Endometrial microvascular endothelial cells (primary cell): ENCODE data around the gene UGT1A9. TPM values are rescaled to one million over a fixed set of nuclear protein-coding genes. Genes with fewer than 3 reads are reported as not detected.

Experiments
- in situ Hi-C: cut with HindIII; loops from 2 replicates; pipeline ENCODE4 v1.10.0; 2017; ENCODE audit warnings: low sequenced_read_pairs, low pct_unique_long_range_greater_than_20kb; ENCODE audit errors: inconsistent ontology term
- total RNA-seq: library from RNA; depleted of rRNA; stranded (reverse); fragments of >200 nt; gene quantifications from one replicate; pipeline ENCODE4 v1.2.3, GENCODE V29; 2015; ENCODE audit errors: inconsistent ontology term

Gene UGT1A9
- total RNA-seq, 1 donor from 2014 or later = not detected

DNA sequence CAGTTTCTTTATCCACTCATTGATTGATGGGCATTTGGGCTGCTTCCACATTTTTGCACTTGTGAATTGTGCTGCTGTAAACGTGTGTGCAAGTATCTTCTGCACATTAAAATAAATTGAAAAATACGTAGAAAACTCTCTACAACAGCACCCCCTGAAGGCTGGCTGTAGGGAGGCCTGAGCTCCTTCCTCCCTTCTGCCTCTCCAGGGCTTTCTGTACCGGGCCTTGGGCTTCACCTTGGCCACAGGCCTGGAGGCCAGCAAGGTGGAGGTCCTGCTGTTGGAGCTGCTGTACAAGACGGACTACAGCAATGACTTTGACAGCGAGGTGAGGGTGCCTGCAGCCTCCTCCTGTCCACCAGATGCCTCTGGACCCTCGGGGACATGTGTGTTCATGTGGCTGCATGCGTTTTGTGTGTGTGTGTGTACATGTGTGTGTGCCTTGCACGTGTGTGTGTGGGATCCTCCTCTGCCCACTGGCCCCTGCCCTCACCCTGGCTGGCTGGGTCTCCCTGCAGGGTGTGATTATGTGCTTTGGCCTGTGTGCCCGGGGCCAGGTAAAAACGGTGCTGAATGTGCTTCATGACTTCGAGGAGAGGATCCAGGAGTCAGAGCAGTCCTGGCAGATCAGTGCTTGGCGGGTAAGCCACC is 135.6 kb downstream of the UGT1A9 start:
- in situ Hi-C loops = no loop called here

DNA sequence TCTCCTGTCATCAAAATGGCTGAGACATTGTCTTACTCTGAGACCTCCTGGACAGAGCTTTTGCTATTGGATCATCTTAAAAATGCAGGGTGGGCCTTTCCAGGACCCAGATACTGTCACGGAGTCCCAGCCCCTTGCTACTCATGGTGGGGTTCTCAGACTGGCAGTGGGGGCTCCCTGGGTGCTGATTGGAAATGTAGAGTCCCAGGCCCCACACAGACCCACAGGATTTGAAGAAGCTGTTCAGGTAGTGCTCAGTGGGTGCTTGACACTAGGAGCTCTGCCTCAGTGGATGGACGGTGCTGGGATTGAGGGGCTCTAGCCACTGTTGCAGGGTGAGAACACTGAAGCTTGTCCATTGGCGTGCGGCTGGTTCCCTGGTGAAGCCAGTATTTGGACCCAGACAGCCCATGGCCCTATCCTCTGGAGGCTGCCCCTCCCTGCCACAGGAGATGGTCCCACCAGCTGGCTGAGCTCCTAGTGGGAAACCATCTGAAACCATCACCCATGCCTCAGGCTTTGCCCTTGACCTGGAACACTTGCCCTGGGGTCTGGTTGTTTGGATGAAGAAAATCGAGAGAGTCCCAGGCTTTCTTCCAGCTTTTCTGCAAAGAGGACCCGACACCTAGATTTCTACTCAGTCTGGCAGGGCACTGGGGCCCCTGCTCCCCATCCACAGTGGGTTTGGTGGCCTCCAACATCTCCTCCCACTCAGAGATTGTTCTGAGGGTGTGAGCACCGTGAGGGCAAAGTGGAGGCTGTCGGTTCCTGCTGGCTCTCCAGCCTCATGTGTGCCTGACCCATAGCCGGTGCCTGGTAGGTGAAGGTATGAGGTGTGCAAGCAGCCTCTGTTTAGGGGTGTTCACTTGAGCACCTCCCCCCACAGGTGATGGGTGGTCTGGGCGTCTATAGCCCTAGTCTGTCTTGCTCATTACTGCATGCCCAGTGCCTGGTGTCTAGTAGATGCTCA is 136.6 kb downstream of the UGT1A9 start:
- in situ Hi-C loops = no loop called here

DNA sequence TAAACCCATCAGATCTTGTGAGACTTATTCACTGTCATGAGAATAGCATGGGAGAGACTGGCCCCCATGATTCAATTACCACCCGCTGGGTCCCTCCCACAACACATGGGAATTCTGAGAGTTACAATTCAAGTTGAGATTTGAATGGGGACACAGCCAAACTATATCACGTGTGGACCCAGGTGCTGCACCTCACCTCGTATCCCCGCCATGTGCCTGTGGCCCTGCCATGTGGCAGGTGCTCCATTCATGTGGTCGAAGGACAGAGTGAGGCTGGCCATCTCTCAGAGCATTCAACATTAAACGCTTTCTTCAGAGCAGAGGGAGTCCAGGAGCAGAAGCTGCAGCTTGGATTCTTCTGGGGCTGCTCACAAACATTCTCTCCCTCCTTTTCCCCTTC is 138.7 kb downstream of the UGT1A9 start:
- in situ Hi-C loops = no loop called here

DNA sequence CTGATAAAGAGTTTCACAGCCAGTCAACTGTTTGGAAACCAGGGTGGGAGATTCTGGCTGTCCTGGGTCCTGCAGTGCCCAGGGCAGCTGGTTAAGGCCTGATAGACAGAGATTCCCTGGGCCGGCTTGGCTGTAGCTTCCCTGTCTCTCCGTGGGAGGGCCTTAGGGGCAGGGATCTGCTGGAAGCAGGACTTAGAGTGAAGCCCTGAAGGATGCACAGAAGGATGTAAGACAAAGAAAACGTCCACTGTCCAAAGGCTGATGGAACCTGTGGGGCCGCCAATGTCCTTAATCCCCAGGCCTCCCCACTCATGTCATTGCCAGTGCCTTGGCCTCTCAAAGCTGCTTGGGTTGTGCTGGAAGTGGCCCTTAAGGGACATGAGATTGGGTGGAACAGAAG is 139.4 kb downstream of the UGT1A9 start:
- in situ Hi-C loops = no loop called here

DNA sequence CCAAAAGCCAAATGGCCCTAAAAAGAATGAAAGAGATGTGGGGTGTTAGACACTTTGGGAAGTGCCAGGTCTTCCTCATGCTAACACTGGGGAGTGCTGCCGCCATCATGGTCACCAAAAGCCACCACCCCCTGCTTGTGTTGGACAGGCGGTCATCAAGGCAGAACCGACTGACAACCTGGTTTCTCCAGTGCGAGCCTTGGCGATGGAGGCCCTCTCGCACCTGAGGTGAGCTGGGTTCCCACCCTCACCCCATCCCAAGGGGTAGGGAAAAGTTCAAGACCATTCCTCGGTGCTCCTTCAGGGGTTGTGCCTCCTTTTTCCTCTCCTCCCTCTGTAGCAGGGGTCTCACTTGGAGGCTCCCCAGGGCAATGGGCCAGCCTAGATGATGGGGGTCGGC is 140.0 kb downstream of the UGT1A9 start:
- in situ Hi-C loops = no loop called here

DNA sequence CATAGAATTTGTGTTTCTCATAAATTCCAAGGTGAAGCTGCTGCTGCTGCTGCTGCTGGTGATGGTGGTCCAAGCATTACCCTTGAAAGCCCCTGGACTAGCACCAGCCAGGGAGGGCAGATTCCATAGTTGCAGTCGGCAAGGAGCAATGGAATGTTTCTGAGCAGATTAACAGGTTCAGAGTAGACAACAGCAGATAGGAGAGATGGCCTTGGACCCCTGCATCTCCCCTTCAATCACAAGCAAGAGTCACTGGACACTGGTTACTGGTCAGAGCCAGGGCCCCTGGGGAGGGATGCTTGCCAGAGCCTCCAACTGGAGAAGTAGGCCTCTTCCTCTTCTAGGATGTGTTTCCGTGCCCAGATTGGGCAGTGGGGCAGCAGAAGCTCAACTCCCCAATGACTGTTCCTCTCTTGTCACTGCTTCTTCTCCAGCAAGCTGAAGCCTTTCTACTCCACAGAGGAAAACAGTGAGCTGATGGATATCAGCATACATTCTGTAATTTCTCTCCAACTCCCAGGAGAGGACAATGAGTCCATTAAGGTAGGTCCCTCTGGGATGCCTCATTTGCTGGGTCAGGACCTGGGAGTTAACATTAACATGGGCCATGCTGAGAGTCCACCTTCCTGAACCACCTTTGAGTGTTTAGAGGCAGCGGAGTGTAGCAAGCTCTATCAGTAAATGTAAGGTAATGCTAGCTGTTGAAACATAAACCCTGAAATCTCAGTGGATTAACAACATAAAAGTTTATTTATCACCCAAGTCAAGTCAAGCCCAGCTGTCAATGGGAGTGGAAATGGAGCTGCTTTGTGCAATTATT is 141.7 kb downstream of the UGT1A9 start:
- in situ Hi-C loops = no loop called here

DNA sequence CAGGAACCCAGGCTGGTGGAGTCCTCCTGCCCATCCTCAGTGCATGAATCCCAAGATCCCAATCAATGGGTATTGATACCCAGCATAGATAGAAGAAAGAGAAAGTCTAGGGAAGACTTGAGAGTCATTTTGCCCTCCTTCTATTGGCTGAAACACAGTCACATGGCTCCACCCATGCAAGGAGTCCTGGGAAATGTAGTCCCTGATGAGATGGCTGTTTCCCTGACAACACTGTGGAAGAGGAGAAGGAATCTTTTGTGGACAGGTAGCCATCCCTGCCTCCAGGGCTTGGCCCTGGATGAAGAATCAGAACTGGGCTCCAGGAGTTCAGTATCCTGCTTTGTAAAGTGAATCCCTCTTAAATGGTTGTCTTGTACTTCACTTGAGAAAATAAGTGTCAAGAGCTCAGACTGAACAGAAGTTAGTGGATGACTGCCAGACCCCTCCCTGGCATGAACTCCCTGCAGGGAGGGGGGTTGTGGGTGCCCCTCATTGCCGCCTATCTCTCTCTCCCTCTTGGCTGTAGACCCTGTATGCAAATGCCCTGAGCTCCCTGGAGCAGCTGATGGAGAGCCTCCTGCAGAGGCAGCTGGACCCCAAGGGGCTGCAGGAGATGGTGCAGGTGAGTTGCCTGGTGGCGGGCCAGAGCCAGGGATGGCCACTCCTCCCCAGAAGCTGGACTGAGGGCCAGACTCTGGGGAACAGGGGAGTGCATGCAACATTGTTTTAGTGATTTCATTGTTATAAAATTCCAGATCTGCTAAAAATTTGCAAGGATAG is 142.5 kb downstream of the UGT1A9 start:
- in situ Hi-C loops = no loop called here

DNA sequence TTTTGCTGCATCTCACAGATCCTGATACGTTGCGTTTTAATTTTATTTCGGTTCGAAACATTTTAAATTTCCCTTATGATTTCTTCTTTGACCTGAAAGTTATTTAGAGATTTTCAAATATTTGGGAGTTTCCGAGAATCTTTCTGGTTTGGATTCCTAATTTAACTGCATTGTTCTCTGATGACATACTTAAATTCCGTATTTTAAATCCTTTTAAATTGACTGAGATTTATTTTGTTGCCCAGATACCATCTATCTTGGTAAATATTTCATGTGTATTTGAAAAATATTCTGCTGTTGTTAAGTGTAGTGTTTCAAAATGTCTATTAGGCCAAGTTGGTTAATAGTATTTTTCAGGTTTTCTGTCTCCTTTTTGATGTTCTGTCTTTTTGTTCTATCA is 144.2 kb downstream of the UGT1A9 start:
- in situ Hi-C loops = no loop called here

DNA sequence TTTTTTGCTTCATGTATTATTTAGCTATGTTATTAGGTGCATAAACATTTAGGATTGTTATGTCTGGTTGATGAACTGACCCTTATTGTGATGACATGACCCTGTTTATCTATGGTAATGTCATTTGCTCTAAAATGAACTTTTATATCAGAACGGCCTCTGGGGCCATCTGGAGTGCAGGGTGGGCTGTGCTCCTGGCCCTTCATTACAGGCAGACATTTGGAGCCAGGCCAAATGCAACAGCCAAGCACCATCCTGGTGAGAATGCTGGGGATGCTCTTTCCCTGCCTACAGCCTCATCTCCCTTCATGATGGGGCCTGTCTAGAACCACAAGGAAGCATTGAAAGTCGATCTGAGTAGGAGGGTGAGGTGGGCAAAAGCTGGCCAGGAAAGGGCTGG is 144.6 kb downstream of the UGT1A9 start:
- in situ Hi-C loops = no loop called here

DNA sequence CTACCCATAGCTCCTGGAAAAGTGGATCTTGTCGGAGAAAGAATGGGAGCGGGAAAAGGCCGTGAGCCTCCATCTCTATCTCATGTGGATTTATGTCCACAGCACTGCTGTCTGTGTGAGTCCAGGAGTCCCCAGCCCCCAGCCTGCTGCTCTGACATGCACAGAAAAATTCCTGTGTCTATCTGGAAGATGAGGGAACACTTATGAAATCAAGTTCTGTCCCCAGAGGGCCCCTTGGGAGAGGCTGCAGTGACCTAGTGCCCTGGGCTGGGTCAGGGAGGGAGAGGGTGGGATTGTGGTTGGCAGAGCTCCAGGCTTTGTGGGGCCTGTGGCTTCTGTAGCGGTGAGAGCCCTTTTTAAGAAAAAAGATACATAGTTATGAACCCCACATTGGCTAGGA is 145.1 kb downstream of the UGT1A9 start:
- in situ Hi-C loops = no loop called here

DNA sequence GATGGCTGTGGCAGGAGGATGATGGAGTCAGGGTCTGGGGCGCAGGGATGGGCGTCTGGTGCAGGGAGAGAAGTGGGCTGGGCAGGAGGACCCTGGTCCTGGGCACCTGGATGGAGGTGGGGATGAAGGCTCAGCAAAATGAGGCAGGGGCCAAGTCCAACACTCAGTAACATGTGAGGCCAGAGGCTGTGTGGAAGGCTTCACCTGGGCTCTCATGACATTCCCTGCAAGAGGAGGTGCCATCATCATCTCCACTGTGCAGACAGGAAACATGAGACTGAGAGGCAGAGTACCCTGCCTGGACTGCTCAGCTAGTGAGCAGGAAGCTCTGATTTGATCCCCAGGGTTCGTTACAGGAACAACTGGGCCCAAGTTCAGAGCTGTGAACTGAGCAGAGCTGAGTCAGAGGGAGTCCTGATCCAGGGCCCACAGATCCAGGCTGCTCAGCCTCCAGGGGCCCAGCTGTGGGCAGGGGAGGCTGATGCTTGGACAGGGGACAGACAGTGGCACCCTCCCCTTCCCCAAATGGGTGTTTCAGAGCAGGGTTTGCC is 145.7 kb downstream of the UGT1A9 start:
- in situ Hi-C loops = no loop called here

DNA sequence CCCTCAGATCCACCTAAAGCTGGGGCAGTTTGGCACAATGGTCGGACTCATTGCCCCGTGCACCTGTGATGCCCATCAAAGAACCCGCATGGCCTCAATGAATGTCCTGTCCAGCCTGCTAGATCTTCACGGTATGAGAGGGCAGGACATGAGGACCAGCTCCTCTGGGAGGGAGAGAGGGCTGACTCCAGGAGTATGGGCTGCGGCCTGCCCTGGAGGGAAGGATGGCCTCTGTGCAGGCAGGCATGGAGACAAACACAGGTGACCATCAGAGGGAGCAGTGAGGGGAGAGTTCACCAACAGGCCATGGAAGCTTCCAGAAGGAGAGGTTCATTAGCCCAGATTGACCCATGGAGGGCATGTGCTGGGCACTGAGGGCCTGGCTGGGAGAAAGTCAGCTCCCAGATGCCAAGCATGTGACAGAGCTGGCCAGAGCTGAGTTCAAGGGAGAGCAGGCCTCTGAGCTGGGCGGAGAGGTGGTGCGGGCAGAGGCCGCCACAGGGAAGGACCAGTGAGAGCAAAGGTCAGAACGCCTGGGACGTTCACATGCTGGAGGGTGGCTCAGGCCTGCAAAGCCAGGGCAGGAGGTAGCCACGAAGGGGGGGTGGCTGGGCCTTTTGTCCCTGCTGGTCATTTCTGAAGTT is 146.4 kb downstream of the UGT1A9 start:
- in situ Hi-C loops = no loop called here

DNA sequence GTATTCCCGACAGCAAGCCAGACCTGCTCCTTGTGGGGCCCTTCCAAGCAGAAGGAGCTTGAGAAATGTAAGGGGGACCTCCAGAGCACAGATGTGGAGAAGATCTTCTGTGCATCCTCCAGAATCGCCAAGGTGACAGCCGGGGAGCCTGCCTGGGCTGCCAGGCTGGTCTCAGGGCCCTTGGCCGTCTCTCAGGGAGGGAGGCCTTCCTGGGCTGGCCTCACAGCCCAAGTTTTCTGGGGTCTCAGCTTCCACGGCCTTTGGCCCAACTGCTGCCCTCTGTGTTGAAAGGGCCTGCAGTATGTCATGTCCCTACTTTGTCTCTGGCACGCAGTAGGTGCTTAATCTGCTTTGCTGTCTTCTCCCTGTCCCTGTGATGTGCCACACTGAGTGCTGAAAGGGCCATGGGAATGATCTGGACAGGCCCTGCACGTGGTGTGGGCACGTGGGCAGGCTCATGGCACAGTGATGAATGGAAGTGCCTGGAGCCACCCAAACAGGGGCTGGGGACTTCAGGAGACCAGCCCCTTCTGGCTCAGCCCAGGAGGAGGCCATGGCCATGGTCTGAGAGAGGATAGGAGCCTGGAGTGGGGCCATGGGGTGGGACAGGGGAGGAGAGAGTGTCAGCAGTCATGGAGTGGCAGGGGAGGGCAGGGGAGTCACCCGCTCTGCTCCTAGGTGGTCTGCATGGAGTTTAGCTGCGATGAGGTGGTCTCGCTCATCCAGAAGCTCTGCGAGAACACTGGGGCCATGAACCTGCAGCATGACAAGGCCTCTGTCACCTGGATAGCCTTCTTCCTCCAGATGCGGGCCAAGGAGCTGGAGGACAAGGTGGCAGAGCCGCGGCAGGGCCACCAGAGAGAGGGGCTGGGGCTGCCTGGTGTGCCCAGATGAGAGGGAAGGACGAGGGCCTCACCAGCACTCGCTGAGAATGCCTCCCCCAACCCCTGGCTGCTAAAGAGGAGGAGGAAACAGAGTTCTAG is 147.2 kb downstream of the UGT1A9 start:
- in situ Hi-C loops = no loop called here

DNA sequence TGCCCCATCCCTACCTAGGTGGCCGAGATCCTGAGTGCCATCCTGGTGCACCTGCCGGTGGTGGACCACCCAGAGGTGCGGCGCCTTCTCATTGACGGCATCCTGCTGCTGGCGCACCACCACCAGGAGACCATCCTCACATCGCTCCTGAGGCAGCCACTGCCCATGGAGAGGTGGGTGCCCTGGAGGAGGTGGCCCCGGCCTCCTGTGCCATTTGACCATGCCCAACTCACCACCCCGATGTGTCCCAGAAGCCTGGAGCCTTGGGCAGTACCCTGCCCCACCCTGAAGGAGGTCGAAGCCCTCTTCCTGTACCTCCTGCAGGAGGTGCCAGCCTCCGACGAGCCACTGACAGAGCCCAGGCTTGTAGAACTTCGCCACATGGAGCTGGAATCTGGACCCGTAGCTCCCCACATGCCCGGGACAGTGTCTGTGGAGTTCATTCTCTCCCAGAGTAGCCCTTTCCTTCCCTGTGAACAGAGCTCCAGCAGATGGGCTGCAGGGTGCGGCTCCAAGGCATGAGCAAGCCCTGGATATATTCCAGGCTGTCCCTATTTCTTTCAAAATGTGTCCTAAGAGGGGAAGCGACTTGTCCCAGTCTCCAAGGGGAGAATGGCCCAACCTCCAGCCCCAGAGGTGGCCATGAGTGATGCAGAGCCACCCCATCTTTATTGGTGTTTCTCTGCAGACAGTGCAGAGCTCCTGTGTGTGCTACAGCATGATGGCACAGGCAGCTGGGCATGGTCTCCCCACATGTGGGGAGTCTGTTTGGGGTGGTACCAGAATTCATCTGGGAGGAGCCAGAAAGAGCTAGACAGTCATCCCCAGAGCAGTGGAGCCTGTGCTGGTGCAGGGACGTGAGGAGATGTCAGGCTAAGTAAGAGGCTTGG is 148.4 kb downstream of the UGT1A9 start:
- in situ Hi-C loops = no loop called here

DNA sequence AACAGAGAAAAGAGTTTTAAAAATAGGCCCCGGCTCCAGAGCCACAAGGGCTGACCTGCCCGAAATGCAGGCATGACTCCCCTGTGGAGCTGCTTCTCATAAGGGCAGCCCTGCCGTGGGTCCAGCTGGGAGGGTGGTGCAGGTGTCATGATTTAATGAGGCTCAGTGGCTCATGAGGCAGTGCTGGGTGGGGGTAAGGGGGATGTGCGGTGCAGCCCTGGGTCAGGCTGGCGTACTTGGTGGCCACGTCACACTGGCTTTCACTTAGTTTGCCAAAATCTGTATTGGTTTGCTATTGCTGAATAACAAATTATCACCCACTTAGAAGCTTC is 149.0 kb downstream of the UGT1A9 start:
- in situ Hi-C loops = no loop called here

DNA sequence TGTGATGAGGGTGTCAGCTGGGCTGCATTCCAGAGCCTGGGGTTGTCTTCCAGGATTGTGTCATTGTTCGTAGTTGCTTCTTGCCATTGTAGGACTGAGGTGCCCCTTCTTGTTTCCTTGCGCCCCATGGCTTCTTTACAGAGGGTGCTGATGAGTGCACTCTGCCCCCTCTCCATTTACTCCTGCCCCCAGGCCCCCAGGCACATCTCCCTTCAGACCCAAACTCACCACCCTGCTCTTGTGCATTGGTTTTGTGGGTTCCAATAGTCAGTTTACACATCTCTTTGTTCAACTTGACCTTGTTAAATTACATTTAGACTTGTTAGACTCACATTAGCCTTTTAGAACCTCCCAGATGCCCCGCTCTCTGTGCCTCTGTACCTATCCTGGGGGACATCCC is 149.5 kb downstream of the UGT1A9 start:
- in situ Hi-C loops = no loop called here
